Upper lobe of right lung (tissue), 1 donor: Measurements from ENCODE around the gene RABEP2. TPM values are rescaled to one million over a fixed set of nuclear protein-coding genes. Genes with fewer than 3 reads are reported as not detected.
"Not testable (repeated sequence)": the region's sequence is repeated elsewhere in the genome, so short reads cannot be mapped to it uniquely, and the experiment has no call there.

Experiments
- ATAC-seq: fragments of 200-7000 bp; cut with Tn5 transposase; one replicate; pipeline ENCODE4 v1.9.1; 2020; ENCODE audit warnings: mild to moderate bottlenecking, moderate library complexity
- DNase-seq: peaks from one replicate; pipeline ENCODE4 v3.0.0-alpha.2; 2020
- H3K27ac ChIP-seq: fragments of 200-600 bp; one replicate; pipeline ENCODE4 v1.8.0; 2022
- H3K27me3 ChIP-seq: fragments of 200-600 bp; one replicate; pipeline ENCODE4 v1.8.0; 2022; ENCODE audit warnings: mild to moderate bottlenecking
- H3K36me3 ChIP-seq: fragments of 200-600 bp; one replicate; pipeline ENCODE4 v1.8.0; 2022
- H3K4me1 ChIP-seq: fragments of 200-600 bp; one replicate; pipeline ENCODE4 v1.8.0; 2022
- H3K4me3 ChIP-seq: fragments of 200-600 bp; one replicate; pipeline ENCODE4 v1.8.0; 2022; ENCODE audit warnings: mild to moderate bottlenecking
- H3K9me3 ChIP-seq: fragments of 200-600 bp; one replicate; pipeline ENCODE4 v1.8.0; 2022
- CTCF ChIP-seq: fragments of 200-600 bp; IDR thresholded peaks from one replicate; pipeline ENCODE4 v1.8.0; 2022; ENCODE audit warnings: antibody characterized with exemption
- intact Hi-C: fragments of 100-400 bp; cut with DNase I; formaldehyde crosslinking; loops from one replicate; pipeline ENCODE4 v1.11.0; 2022
- total RNA-seq: library from RNA; stranded (reverse); fragmentation: NEBNext Ultra II Directional; extraction: Animal tissue kit (Norgen Biotek cat#: 25700); gene quantifications from one replicate; pipeline ENCODE4 v1.2.1, GENCODE V29; 2021
- donor health status: DM: no; HTN: yes; CAD: no; lungs with severe emphysema.

Gene RABEP2
- total RNA-seq, 1 donor from 2014 or later, result 23.4 TPM

- no peak for DNase-seq
- H3K4me1 ChIP-seq, result peaks cover 12% of the 10 kb centered on the region
- no peak overlapping the region for H3K27ac ChIP-seq
- intact Hi-C loops, result no loop called here
- H3K27me3 ChIP-seq, result no peaks in the 10 kb centered on the region
- TF ChIP-seq CTCF, result no peak
- H3K9me3 ChIP-seq, result no peaks in the 10 kb centered on the region
- no peak for ATAC-seq
- no peak overlapping the region for H3K4me3 ChIP-seq
- no peaks in the 10 kb centered on the region for H3K36me3 ChIP-seq
Measured at GRCh38 chr16:28946681-28947080, 21.6 kb upstream of the RABEP2 start.

GRCh38 chr16:28943281-28943680 lies 18.2 kb upstream of the RABEP2 start:
- intact Hi-C loops, result no loop called here
- no peak for TF ChIP-seq CTCF
- Histone ChIP-seq H3K36me3 (no peaks in the 10 kb centered on the region), H3K27me3 (no peaks in the 10 kb centered on the region), H3K27ac (no peak overlapping the region), H3K9me3 (no peaks in the 10 kb centered on the region), H3K4me3 (no peak overlapping the region), H3K4me1 (peaks cover 11% of the 10 kb centered on the region)
- DNase-seq, result no peak
- ATAC-seq, result no peak

- H3K36me3 ChIP-seq, H3K27me3 ChIP-seq, H3K27ac ChIP-seq, H3K4me3 ChIP-seq, ATAC-seq, H3K4me1 ChIP-seq, intact Hi-C loops, H3K9me3 ChIP-seq, DNase-seq: not testable (repeated sequence)
Measured at GRCh38 chr16:28939825-28940224, 14.8 kb upstream of the RABEP2 start.

GRCh38 chr16:28938721-28939120 lies 13.7 kb upstream of the RABEP2 start:
- Histone ChIP-seq H3K9me3 (no peaks in the 10 kb centered on the region), H3K27me3 (no peaks in the 10 kb centered on the region), H3K4me3 (no peak overlapping the region), H3K4me1 (no peaks in the 10 kb centered on the region), H3K36me3 (no peaks in the 10 kb centered on the region), H3K27ac (no peak overlapping the region)
- ATAC-seq, result no peak
- intact Hi-C loops, result no loop called here
- no peak for DNase-seq
- no peak for TF ChIP-seq CTCF

- TF ChIP-seq CTCF, result no peak
- no peak overlapping the region for H3K4me3 ChIP-seq
- no peaks in the 10 kb centered on the region for H3K27me3 ChIP-seq
- H3K27ac ChIP-seq, result no peak overlapping the region
- no peaks in the 10 kb centered on the region for H3K36me3 ChIP-seq
- DNase-seq, result no peak
- H3K4me1 ChIP-seq, result no peaks in the 10 kb centered on the region
- ATAC-seq, result no peak
- H3K9me3 ChIP-seq, result no peaks in the 10 kb centered on the region
- intact Hi-C loops, result no loop called here
Measured at GRCh38 chr16:28937222-28937876, 12.3 kb upstream of the RABEP2 start.

GRCh38 chr16:28936784-28937155 lies 11.7 kb upstream of the RABEP2 start:
- intact Hi-C loops, result no loop called here
- H3K27me3 ChIP-seq, result no peaks in the 10 kb centered on the region
- DNase-seq (no peak), ATAC-seq (no peak)
- no peaks in the 10 kb centered on the region for H3K9me3 ChIP-seq
- H3K4me1 ChIP-seq, result no peaks in the 10 kb centered on the region
- no peak overlapping the region for H3K4me3 ChIP-seq
- H3K27ac ChIP-seq, result no peak overlapping the region
- TF ChIP-seq CTCF, result no peak
- no peaks in the 10 kb centered on the region for H3K36me3 ChIP-seq
